ENCODE results near the gene SFXN3. TPM values are rescaled to one million over a fixed set of nuclear protein-coding genes. Genes with fewer than 3 reads are reported as not detected.

Gene SFXN3
- total and polyA plus RNA-seq, 10 of the 15 experiments (the other 5 are each of a cell fraction or from before 2014, with no cell fraction given): 0.05 to 11.3 (median 1.2) TPM

DNA sequence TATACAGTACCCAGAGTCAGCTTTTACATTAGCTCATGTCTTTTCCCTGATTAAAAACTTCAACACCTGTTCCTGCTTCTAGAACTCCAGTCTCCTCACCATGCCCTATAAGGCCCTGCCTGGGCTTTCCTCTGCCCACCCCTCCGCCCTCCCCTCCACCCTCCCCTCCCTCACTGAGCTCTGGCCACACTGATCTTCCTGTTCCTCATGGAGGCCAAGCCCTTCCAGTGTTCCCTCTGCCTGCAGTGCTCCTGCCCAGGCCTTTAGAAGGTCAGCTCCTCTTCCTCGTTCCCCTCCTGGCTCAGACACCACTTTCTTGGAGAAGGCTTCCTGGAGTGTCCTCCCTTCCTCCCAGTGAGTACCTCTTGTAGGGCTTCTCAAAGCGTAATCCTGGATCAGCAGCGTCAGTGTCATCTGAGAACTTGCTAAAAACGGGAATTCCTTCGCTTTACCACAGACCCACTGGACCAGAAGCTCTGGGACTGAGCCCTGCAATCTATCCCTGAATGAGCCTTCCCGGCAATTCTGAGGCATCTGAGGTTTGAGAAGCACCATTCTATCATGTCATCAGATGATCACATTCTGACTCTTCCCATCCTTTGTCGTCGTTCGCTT is 3.8 kb upstream of the SFXN3 start (continued):
- TF ChIP-seq JUND (IDR thresholded peaks at IDR 0.05; ENCODE audit: low read depth, low read length): no peak
- TF ChIP-seq FOXK2 (IDR thresholded peaks at IDR 0.05): no peak

DNA sequence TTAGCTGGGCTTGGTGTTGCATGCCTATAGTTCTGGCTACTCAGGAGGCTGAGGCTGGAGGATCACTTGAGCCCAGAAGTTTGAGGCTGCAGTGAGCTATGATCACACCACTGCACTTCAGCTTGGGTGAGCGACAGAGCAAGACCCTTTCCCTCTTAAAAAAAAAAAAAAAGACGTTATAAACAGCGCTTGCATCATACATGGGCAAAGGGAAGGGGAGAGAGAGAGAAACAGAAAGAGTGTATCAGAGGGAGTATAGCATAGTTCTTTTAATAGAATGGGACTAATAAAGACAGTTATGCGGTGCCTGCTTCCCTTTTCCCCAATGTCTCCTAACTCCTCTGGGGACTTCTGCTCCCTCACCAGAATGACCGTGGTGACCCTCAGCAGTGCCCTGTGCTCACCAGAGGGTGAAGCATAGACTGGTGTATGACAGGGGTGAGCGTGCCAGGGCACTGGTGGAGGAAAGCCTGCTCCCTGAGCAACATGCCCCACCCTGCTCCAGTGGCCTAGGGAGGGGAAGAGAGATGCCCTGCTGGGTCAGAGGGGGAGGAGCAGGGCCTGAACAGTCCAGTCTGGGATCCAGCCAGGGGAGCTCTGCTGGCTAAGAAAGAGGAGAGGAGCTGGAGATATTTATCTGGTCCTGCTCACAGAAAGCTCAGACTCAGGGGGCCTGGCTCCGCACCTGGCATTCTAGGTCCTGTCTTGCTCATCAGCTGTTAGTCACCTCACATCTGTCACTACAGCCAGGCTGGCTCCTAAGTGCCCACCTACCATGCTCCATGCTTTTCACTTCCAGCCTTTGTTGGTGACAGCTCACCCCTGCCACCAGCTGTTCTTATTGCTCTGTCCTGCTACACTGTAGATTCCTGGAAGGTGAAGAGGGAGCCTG is 2.3 kb upstream of the SFXN3 start:
- BruUV-seq (replicated peaks): no TSS peak
- FAIRE-seq: no peak
- Histone ChIP-seq H3K4me2 (ENCODE audit: control insufficient read depth, insufficient read depth) (no peak overlapping the region), H2AFZ (ENCODE audit: control insufficient read depth, low read depth, low read length) (no peak overlapping the region), H3K27ac (ENCODE audit: control insufficient read depth, insufficient read depth) (no peak overlapping the region), H3K36me3 (ENCODE audit: control insufficient read depth in 2 of 2, insufficient read depth in 2 of 2, low read length in 1 of 2) (no peaks in the 10 kb centered on the region), H3K79me2 (ENCODE audit: control insufficient read depth, insufficient read depth, low read length) (no peaks in the 10 kb centered on the region), H3K27me3 (replicated peaks in 1 of 2; ENCODE audit: control insufficient read depth in 2 of 2, insufficient read depth in 2 of 2, low read length in 1 of 2) (peaks cover 5 to 9% of the 10 kb centered on the region in 2 experiments), H3K4me1 (ENCODE audit: control insufficient read depth, insufficient read depth, low read length) (peaks cover 21% of the 10 kb centered on the region), H4K20me1 (ENCODE audit: control insufficient read depth, insufficient read depth) (no peaks in the 10 kb centered on the region), H3K9ac (ENCODE audit: control insufficient read depth, insufficient read depth, low read length) (no peak overlapping the region), H3K9me3 (replicated peaks; ENCODE audit: control insufficient read depth, insufficient read depth, low read length) (no peaks in the 10 kb centered on the region), H3K4me3 (no peak overlapping the region)
- WGBS (ENCODE audit: insufficient coverage, insufficient replicate concordance, low lambda C conversion rate, missing lambda C conversion rate): 16% methylated on average over 7 of the region's 7 CpGs
- no peak for DNase-seq (ENCODE audit: low read depth, low spot score)
- ChIA-PET SMC1A (ENCODE audit: uncharacterized antibody, unreplicated experiment) (interaction anchor here (1.5 to 4.3 kb wide), 2 partner anchors 9 to 13 kb away, joined by 5 to 24 read pairs; no protein-coding TSS in a partner anchor), CTCF (interaction anchor here (0.6 to 6.5 kb wide), 3 partner anchors 12 to 542 kb away, joined by 4 to 86 read pairs (median 17); no protein-coding TSS in a partner anchor), POLR2A (no interaction called here), RAD21 (ENCODE audit: unreplicated experiment) (interaction anchor here (1.5 kb wide), 1 partner anchor 11 kb away, joined by 5 read pairs; no protein-coding TSS in a partner anchor)
- no peak for ATAC-seq
- intact Hi-C loops (cut with micrococcal nuclease; ENCODE audit: unreplicated experiment): no loop called here
- TF ChIP-seq EP300 (IDR thresholded peaks at IDR 0.05; ENCODE audit: borderline replicate concordance in 1 of 2, control insufficient read depth in 1 of 2, low read depth in 2 of 2, low read length in 2 of 2) (no peak), NR2C2 (IDR thresholded peaks at IDR 0.05; ENCODE audit: borderline replicate concordance, control insufficient read depth, insufficient read length, low read depth) (no peak), SIN3A (IDR thresholded peaks at IDR 0.05; ENCODE audit: low read depth, low read length) (no peak)
- TF ChIP-seq, protein P1, sequence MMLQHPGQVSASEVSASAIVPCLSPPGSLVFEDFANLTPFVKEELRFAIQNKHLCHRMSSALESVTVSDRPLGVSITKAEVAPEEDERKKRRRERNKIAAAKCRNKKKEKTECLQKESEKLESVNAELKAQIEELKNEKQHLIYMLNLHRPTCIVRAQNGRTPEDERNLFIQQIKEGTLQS (IDR thresholded peaks at IDR 0.05; ENCODE audit: borderline replicate concordance, extremely low read depth, low read depth, low read length): no peak
- in situ Hi-C loops (cut with MboI): no loop called here
